ENCODE results near the gene KCNK16. TPM values are rescaled to one million over a fixed set of nuclear protein-coding genes. Genes with fewer than 3 reads are reported as not detected.

KCNK16 gene
- total RNA-seq, 2 experiments from 2014 or later = not detected

DNA sequence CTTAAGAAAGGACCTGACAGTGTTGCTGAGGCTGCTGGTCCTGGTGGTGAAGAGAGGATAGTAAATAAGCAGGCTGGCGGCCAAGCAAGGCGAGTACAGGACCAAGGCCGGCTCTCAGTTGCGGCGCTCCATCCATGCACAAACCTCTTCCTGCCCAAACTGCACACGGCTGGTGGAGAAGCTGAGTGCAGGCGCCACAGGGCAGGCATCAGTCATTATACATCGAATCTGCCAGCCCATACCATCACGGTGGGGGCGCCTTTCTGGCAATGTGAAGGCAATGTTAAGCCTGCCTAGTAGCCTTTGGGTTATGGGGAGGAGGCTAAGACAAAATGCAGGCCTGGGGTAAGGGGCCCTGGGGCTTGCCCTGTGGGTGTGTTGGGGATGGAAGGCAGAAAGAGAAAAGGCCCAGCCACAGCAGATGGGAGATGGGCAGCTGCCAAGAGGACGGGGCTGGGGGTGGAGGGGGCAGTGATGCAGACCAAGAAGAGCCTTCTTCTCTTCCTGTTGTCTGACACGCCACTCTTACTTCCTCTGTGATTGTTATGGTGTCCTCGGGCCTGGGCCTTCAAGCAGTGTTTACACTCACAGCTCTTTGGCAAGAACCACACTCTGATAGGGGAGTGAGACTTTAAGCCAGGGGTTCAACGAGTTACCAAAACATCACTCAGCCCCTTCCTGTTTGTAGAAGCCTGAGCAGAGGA is 20.3 kb upstream of the KCNK16 start:
- Mint-ChIP-seq H3K27me3 (peaks cover 6% of the 10 kb centered on the region), H3K4me3 (no peak overlapping the region), H3K36me3 (ENCODE audit: low read depth) (no peaks in the 10 kb centered on the region), H3K4me1 (ENCODE audit: low read depth) (no peaks in the 10 kb centered on the region), H3K9me3 (no peaks in the 10 kb centered on the region), H3K27ac (no peak overlapping the region)
- CTCF ChIA-PET = no interaction called here
- intact Hi-C loops (cut with micrococcal nuclease) = no loop called here
- DNase-seq (no peak), ATAC-seq (no peak)
- POLR2A ChIA-PET = no interaction called here
- TF ChIP-seq, protein P1, sequence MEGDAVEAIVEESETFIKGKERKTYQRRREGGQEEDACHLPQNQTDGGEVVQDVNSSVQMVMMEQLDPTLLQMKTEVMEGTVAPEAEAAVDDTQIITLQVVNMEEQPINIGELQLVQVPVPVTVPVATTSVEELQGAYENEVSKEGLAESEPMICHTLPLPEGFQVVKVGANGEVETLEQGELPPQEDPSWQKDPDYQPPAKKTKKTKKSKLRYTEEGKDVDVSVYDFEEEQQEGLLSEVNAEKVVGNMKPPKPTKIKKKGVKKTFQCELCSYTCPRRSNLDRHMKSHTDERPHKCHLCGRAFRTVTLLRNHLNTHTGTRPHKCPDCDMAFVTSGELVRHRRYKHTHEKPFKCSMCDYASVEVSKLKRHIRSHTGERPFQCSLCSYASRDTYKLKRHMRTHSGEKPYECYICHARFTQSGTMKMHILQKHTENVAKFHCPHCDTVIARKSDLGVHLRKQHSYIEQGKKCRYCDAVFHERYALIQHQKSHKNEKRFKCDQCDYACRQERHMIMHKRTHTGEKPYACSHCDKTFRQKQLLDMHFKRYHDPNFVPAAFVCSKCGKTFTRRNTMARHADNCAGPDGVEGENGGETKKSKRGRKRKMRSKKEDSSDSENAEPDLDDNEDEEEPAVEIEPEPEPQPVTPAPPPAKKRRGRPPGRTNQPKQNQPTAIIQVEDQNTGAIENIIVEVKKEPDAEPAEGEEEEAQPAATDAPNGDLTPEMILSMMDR (IDR thresholded peaks at IDR 0.05) = no peak

DNA sequence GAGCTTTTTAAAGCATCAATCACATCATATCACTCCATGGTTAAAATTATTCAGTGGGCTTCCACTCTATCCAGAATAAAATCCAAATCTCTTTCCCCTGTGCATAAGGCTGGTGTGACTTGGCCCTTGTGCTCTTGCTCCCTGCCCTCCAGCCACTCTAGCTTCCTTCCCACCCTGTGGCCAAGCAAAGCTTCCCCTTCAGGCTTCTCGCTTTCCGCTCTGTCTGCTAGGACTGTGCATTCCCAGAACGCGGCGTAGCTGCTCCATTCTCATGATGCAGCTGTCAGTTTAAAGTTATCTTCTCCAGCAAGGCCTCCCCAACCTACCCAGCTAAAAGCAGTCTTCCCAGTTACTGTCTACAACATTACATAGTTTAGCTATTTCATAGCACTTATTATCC is 19.4 kb upstream of the KCNK16 start:
- no peaks in the 10 kb centered on the region for H3K4me1 Mint-ChIP-seq (ENCODE audit: low read depth)
- ChIA-PET POLR2A (no interaction called here), CTCF (interaction anchor here (0.6 to 1.0 kb wide), 3 partner anchors 251 to 365 kb away, joined by 3 read pairs; no protein-coding TSS in a partner anchor)
- H3K9me3 Mint-ChIP-seq = no peaks in the 10 kb centered on the region
- H3K27me3 Mint-ChIP-seq = peaks cover 8% of the 10 kb centered on the region
- ATAC-seq = no peak
- no peak overlapping the region for H3K4me3 Mint-ChIP-seq
- TF ChIP-seq, protein P1 (IDR thresholded peaks at IDR 0.05) = no peak
- intact Hi-C loops (cut with micrococcal nuclease) = no loop called here
- H3K36me3 Mint-ChIP-seq (ENCODE audit: low read depth) = no peaks in the 10 kb centered on the region
- no peak overlapping the region for H3K27ac Mint-ChIP-seq
- DNase-seq = no peak

DNA sequence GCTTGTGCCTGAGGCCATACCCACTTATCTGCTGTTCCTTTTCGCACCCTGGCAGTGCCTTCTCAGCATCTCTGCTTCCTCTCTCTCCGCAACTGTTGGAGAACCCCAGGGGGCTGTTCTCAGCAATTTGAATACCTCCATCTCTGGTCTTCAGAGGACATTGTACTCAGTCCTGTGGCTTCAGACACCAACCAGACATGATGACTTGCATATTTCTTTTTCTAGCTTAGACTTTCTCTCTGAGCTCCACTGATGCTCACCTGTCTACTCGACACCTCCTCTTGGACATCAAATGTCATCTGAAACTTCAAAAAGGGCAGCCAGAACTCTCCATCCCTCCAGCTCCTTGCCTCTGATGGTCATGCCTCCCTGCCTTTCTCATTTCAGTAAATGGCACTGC is 18.9 kb upstream of the KCNK16 start:
- POLR2A ChIA-PET = no interaction called here
- ATAC-seq = no peak

DNA sequence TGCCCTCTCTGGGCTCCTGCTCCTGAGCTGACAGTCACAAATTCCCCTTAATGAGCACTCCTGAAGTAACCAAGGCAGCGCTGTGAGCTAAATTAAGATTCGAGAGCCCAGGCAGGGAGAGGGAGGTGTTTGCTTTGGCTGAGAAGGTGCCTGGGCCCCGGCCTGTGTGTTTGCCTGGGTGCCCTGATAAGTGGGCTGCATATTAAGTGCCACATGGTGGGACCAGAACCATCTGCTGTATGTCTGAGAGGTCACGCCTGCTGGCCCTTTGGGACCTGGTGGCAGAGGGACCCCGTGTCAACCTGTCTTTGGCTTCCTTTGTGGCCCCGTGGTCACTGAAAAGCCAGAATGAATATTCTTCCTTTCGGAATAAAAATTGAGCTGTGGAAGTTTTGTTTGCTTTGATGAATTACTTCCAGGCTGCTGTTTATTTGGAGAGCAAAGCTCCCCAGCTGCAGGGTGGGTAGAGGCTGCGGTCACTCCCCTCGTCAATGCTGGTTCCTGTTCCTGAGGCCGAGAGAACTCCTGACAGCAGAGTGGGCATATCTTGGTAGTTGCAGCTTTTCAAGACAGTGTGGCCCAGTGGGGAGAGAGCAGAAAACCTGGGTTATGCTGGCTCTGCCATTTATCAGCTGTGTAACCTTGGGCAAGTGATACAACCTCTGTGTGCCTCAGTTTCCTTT is 17.5 kb upstream of the KCNK16 start:
- no peak for DNase-seq
- ATAC-seq = no peak
- POLR2A ChIA-PET = no interaction called here
- Mint-ChIP-seq H3K4me1 (ENCODE audit: low read depth) (peaks cover 10% of the 10 kb centered on the region), H3K27ac (no peak overlapping the region), H3K4me3 (no peak overlapping the region), H3K9me3 (no peaks in the 10 kb centered on the region), H3K36me3 (ENCODE audit: low read depth) (no peaks in the 10 kb centered on the region), H3K27me3 (peaks cover 8% of the 10 kb centered on the region)
- CTCF ChIA-PET = interaction anchor here (1.0 to 1.7 kb wide), 3 partner anchors 8 to 29 kb away, joined by 3 to 4 read pairs (median 3); no protein-coding TSS in a partner anchor
- TF ChIP-seq, protein P1 (IDR thresholded peaks at IDR 0.05) = no peak
- intact Hi-C loops (cut with micrococcal nuclease) = no loop called here

More for the DNA sequence above, 18.9 kb upstream of the KCNK16 start:
- CTCF ChIA-PET = interaction anchor here (0.6 to 1.1 kb wide), 3 partner anchors 17 to 365 kb away, joined by 3 read pairs; no protein-coding TSS in a partner anchor
- Mint-ChIP-seq H3K27me3 (peaks cover 8% of the 10 kb centered on the region), H3K36me3 (ENCODE audit: low read depth) (no peaks in the 10 kb centered on the region), H3K4me3 (no peak overlapping the region), H3K9me3 (no peaks in the 10 kb centered on the region), H3K27ac (no peak overlapping the region), H3K4me1 (ENCODE audit: low read depth) (peaks cover 4% of the 10 kb centered on the region)
- TF ChIP-seq, protein P1 (IDR thresholded peaks at IDR 0.05) = no peak
- no peak for DNase-seq
- intact Hi-C loops (cut with micrococcal nuclease) = no loop called here
